ENCODE results near the gene PRELID3B. TPM values are rescaled to one million over a fixed set of nuclear protein-coding genes. Genes with fewer than 3 reads are reported as not detected.

PRELID3B gene
- total and polyA plus RNA-seq, 2 of the 8 experiments (the other 6 are each of a cell fraction or from before 2014, with no cell fraction given): 8.1 to 50.5 TPM

DNA sequence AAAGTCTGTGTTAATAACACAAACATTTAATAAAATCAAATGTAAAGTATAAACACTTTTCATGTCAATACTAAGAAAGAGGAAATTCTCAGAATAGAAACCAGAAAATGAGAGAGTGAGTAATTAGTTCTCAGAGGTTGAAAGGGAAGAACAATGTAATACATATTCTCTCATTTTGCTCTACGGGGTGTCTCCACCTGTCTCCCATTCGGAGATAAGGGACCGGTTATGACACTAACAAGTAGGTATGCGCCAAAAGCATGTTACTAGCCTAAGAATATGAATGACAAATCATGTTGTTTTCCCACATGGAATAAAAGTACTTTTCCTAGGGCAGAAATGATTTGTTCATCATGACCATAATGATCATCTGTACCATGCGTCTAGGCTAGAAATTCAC lies 35.6 kb upstream of the PRELID3B start (continued):
- no peak for TF ChIP-seq CHD7 (IDR thresholded peaks at IDR 0.05; ENCODE audit: insufficient replicate concordance, low read length)
- no peak for TF ChIP-seq GTF2F1 (IDR thresholded peaks at IDR 0.05; ENCODE audit: borderline replicate concordance, low read depth, low read length)
- TF ChIP-seq USF2 (IDR thresholded peaks at IDR 0.05; ENCODE audit: low read length): no peak
- no peak for TF ChIP-seq ASH2L (IDR thresholded peaks at IDR 0.05; ENCODE audit: low read length)
